ENCODE data around the gene NVL. TPM values are rescaled to one million over a fixed set of nuclear protein-coding genes. Genes with fewer than 3 reads are reported as not detected.

Gene NVL
- total RNA-seq, 1 experiment from 2014 or later: 33.4 TPM

DNA sequence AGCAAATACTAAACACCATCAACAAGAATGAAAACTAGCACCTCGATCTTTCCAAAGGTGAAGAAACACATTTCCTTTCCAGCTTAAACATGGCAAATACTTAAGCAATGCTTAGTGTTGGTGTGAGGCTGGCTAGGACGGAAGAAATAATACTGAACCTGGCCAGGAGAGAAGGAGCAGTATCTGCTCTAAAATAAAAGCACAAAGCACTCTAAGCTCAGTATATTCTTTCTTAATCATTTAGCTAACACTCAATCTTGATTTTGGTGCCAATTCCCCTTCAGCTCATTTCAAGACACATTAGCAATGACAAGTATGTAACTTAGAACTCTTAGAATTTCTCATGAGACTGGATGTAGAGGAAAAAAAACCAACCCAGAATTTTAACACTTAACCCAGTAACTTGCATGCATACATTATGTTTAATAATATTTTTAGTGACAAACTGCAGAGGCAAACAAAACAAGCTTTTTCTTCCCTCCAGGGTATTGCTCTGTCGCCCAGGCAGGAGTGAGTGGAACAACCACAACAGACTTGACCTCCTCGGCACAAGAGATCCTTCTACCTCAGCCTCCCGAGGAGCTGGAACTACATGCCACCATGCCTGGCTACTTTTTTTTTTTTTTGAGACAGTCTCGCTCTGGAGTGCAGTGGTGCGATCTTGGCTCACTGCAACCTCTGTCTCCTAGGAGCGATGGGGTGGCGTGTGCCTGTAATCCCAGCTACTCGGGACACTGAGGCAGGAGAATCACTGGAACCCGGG is 92.7 kb downstream of the NVL start:
- no peak overlapping the region for H3K27ac Mint-ChIP-seq
- H3K36me3 Mint-ChIP-seq: peaks cover 13% of the 10 kb centered on the region
- DNase-seq (ENCODE audit: low spot score) (no peak), ATAC-seq (no peak)
- CTCF ChIA-PET: interaction anchor here (0.7 to 1.1 kb wide), 2 partner anchors 24 to 30 kb away, joined by 3 read pairs; no protein-coding TSS in a partner anchor
- H3K27me3 Mint-ChIP-seq (ENCODE audit: low read depth): peaks cover 21% of the 10 kb centered on the region
- TF ChIP-seq AR (CRISPR knock-in tag; IDR thresholded peaks at IDR 0.05) (no peak), MXD4 (CRISPR knock-in tag; IDR thresholded peaks at IDR 0.05; ENCODE audit: borderline replicate concordance) (no peak), SMAD4 (CRISPR knock-in tag; IDR thresholded peaks at IDR 0.05) (no peak), ELF4 (CRISPR knock-in tag; IDR thresholded peaks at IDR 0.05; ENCODE audit: low read depth) (no peak), CBFB (CRISPR knock-in tag; IDR thresholded peaks at IDR 0.05; ENCODE audit: low read depth) (no peak), ATF1 (CRISPR knock-in tag; IDR thresholded peaks at IDR 0.05) (no peak), ZNF232 (CRISPR knock-in tag; IDR thresholded peaks at IDR 0.05) (no peak)
- H3K9me3 Mint-ChIP-seq: no peaks in the 10 kb centered on the region
- POLR2A ChIA-PET: interaction anchor here (0.5 to 1.1 kb wide), 2 partner anchors 19 to 596 kb away, joined by 3 to 5 read pairs; no protein-coding TSS in a partner anchor
- H3K4me1 Mint-ChIP-seq: peaks cover 52% of the 10 kb centered on the region
- no peak overlapping the region for H3K4me3 Mint-ChIP-seq

GRCh38 chr1:224235813-224236493 is 94.0 kb downstream of the NVL start:
- Mint-ChIP-seq H3K27me3 (ENCODE audit: low read depth) (peaks cover 21% of the 10 kb centered on the region), H3K4me3 (0 out of 2 replicates have a peak overlapping the region, but pooled peaks have one; percentile 14), H3K27ac (no peak overlapping the region; the same call in 1 of the 2 replicates), H3K9me3 (no peaks in the 10 kb centered on the region), H3K36me3 (peaks cover 16% of the 10 kb centered on the region), H3K4me1 (peaks cover 51% of the 10 kb centered on the region)
- DNase-seq (ENCODE audit: low spot score): no peak
- ChIA-PET CTCF (no interaction called here), POLR2A (no interaction called here)
- peak; percentile 86 for ATAC-seq
- TF ChIP-seq ATF2 (CRISPR knock-in tag; IDR thresholded peaks at IDR 0.05; ENCODE audit: borderline replicate concordance, low read depth) (no peak), ETV6 (CRISPR knock-in tag; IDR thresholded peaks at IDR 0.05) (0 out of 2 replicates have a peak, but pooled peaks have one; percentile 51), NFYB (CRISPR knock-in tag; conservative IDR thresholded peaks at IDR 0.05; ENCODE audit: low read depth) (no peak), ATF3 (CRISPR knock-in tag; conservative IDR thresholded peaks at IDR 0.05) (no peak), FOXK1 (CRISPR knock-in tag; IDR thresholded peaks at IDR 0.05) (0 out of 2 replicates have a peak, but pooled peaks have one; percentile 15), ZNF281 (CRISPR knock-in tag; IDR thresholded peaks at IDR 0.05) (no peak), TEAD1 (CRISPR knock-in tag; IDR thresholded peaks at IDR 0.05) (peak; percentile 83; the same call in 1 of the 2 replicates)
- TF ChIP-seq, protein P1, sequence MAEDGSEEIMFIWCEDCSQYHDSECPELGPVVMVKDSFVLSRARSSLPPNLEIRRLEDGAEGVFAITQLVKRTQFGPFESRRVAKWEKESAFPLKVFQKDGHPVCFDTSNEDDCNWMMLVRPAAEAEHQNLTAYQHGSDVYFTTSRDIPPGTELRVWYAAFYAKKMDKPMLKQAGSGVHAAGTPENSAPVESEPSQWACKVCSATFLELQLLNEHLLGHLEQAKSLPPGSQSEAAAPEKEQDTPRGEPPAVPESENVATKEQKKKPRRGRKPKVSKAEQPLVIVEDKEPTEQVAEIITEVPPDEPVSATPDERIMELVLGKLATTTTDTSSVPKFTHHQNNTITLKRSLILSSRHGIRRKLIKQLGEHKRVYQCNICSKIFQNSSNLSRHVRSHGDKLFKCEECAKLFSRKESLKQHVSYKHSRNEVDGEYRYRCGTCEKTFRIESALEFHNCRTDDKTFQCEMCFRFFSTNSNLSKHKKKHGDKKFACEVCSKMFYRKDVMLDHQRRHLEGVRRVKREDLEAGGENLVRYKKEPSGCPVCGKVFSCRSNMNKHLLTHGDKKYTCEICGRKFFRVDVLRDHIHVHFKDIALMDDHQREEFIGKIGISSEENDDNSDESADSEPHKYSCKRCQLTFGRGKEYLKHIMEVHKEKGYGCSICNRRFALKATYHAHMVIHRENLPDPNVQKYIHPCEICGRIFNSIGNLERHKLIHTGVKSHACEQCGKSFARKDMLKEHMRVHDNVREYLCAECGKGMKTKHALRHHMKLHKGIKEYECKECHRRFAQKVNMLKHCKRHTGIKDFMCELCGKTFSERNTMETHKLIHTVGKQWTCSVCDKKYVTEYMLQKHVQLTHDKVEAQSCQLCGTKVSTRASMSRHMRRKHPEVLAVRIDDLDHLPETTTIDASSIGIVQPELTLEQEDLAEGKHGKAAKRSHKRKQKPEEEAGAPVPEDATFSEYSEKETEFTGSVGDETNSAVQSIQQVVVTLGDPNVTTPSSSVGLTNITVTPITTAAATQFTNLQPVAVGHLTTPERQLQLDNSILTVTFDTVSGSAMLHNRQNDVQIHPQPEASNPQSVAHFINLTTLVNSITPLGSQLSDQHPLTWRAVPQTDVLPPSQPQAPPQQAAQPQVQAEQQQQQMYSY (CRISPR knock-in tag; IDR thresholded peaks at IDR 0.05): no peak

Measured in WTC11 (cell line).